CD14-positive monocyte (primary cell): Measurements from ENCODE around the gene TRPC4AP. TPM values are rescaled to one million over a fixed set of nuclear protein-coding genes. Genes with fewer than 3 reads are reported as not detected.

Experiments used
- DNase-seq, 3 donors: peaks; one replicate each; pipeline ENCODE4 v3.0.0-alpha.2; 2011 to 2022
- H2AFZ ChIP-seq: 2 replicates; pipeline ENCODE4 v1.6.0; 2012; ENCODE audit warnings: mild to moderate bottlenecking, low read depth, low read length, inconsistent platforms; ENCODE audit not compliant: insufficient read depth, poor library complexity, severe bottlenecking
- H3K27ac ChIP-seq, 2 donors: 1 replicate in 1 of 2; 2 replicates in 1 of 2; pipeline ENCODE4 v1.5.1; 2012 to 2013; ENCODE audit warnings: low read length in 2 of 2, control low read depth in 1 of 2, inconsistent platforms in 1 of 2, low read depth in 1 of 2, mild to moderate bottlenecking in 1 of 2
- H3K27me3 ChIP-seq, 2 donors: one replicate each; pipeline versions ENCODE4 v1.6.0 to v1.6.1; 2011 to 2013; ENCODE audit warnings: low read length in 2 of 2; ENCODE audit not compliant: control insufficient read depth in 2 of 2, insufficient read depth in 2 of 2
- H3K36me3 ChIP-seq, 2 donors: replicated peaks in 1 of 2; 1 replicate in 1 of 2; 2 replicates in 1 of 2; pipeline versions ENCODE4 v1.5.1 to v1.6.1; 2012 to 2013; ENCODE audit warnings: low read length in 2 of 2, control low read depth in 1 of 2, inconsistent platforms in 1 of 2, mild to moderate bottlenecking in 1 of 2; ENCODE audit not compliant: insufficient read depth in 2 of 2, control insufficient read depth in 1 of 2
- H3K4me1 ChIP-seq, 2 donors: 1 replicate in 1 of 2; 2 replicates in 1 of 2; pipeline versions ENCODE4 v1.5.1 to v1.6.1; 2012 to 2013; ENCODE audit warnings: low read length in 2 of 2, control low read depth in 1 of 2, inconsistent platforms in 1 of 2, mild to moderate bottlenecking in 1 of 2, moderate library complexity in 1 of 2; ENCODE audit not compliant: insufficient read depth in 2 of 2, control insufficient read depth in 1 of 2
- H3K4me2 ChIP-seq: replicated peaks from 2 replicates; pipeline ENCODE3; 2012; ENCODE audit warnings: low read length, moderate library complexity, mild to moderate bottlenecking; ENCODE audit not compliant: poor library complexity, severe bottlenecking; ENCODE audit errors: extremely low read depth
- H3K4me3 ChIP-seq, 3 experiments: fragments of 200-600 bp in 1 of 3; sonication (generic) in 1 of 3; replicated peaks in 1 of 3; 1 replicate in 2 of 3; 2 replicates in 1 of 3; pipeline ENCODE4 v1.5.1; 2011 to 2013; ENCODE audit warnings: low read length in 3 of 3, mild to moderate bottlenecking in 3 of 3, control low read depth in 2 of 3, low read depth in 2 of 3, inconsistent platforms in 1 of 3, moderate library complexity in 1 of 3
- H3K79me2 ChIP-seq: 2 replicates; pipeline ENCODE4 v1.6.0; 2012; ENCODE audit warnings: mild to moderate bottlenecking, control low read depth, inconsistent platforms, low read length, moderate library complexity; ENCODE audit not compliant: insufficient read depth
- H3K9ac ChIP-seq: 2 replicates; pipeline ENCODE4 v1.6.0; 2017; ENCODE audit warnings: low read length, mild to moderate bottlenecking; ENCODE audit not compliant: insufficient read depth, poor library complexity, severe bottlenecking
- H3K9me3 ChIP-seq, 2 donors: replicated peaks in 1 of 2; 1 replicate in 1 of 2; 2 replicates in 1 of 2; pipeline versions ENCODE4 v1.5.1 to v1.6.1; 2012 to 2013; ENCODE audit warnings: low read length in 2 of 2, control low read depth in 1 of 2; ENCODE audit not compliant: control insufficient read depth in 1 of 2, insufficient read depth in 1 of 2
- H4K20me1 ChIP-seq: 2 replicates; pipeline ENCODE4 v1.6.0; 2012; ENCODE audit warnings: mild to moderate bottlenecking, low read length, control low read depth, moderate library complexity; ENCODE audit not compliant: insufficient read depth
- H3K27ac Mint-ChIP-seq, 7 donors: one replicate each; pipeline ENCODE4 v1.8.0; 2020; ENCODE audit warnings: mild to moderate bottlenecking in 7 of 7, mixed read lengths in 7 of 7, moderate library complexity in 6 of 7, inconsistent platforms in 2 of 7
- H3K27me3 Mint-ChIP-seq, 3 donors: one replicate each; pipeline ENCODE4 v1.8.0; 2021 to 2022; ENCODE audit warnings: low read depth in 3 of 3, mild to moderate bottlenecking in 3 of 3, mixed read lengths in 3 of 3, moderate library complexity in 3 of 3, inconsistent platforms in 1 of 3
- H3K36me3 Mint-ChIP-seq, 2 donors: one replicate each; pipeline ENCODE4 v1.8.0; 2020; ENCODE audit warnings: mixed read lengths in 2 of 2, inconsistent platforms in 1 of 2, mild to moderate bottlenecking in 1 of 2
- H3K4me1 Mint-ChIP-seq: one replicate; pipeline ENCODE4 v1.8.0; 2020; ENCODE audit warnings: mild to moderate bottlenecking, mixed read lengths
- H3K4me3 Mint-ChIP-seq, 2 donors: one replicate each; pipeline ENCODE4 v1.8.0; 2020; ENCODE audit warnings: mild to moderate bottlenecking in 2 of 2, mixed read lengths in 2 of 2, moderate library complexity in 1 of 2
- H3K9me3 Mint-ChIP-seq, 7 donors: one replicate each; pipeline ENCODE4 v1.8.0; 2020 to 2022; ENCODE audit warnings: mixed read lengths in 7 of 7, mild to moderate bottlenecking in 6 of 7, moderate library complexity in 6 of 7, inconsistent platforms in 2 of 7
- CTCF ChIP-seq: fragments of 200-600 bp; IDR thresholded peaks from one replicate; pipeline ENCODE4 v1.8.0; 2022; ENCODE audit warnings: antibody characterized with exemption, mild to moderate bottlenecking
- WGBS: methylation state at CpG from one replicate; pipeline ENCODE4 v1.1.5; 2013; ENCODE audit warnings: missing lambda C conversion rate; ENCODE audit not compliant: insufficient coverage; 5-methylcytosine and 5-hydroxymethylcytosine counted together
- intact Hi-C, 2 donors: fragments of 100-400 bp; cut with micrococcal nuclease; formaldehyde crosslinking; loops; one replicate each; pipeline versions ENCODE4 v1.15.0 to v1.15.1; 2023
- polyA plus RNA-seq, 3 donors: library from polyadenylated mRNA; depleted of rRNA in 1 of 3; unstranded in 2 of 3; stranded (reverse) in 1 of 3; fragments of 300-500 nt in 2 of 3; fragments of >200 nt in 1 of 3; fragmentation: Illumina TruSeq in 2 of 3; gene quantifications; 1 replicate in 2 of 3; 2 replicates in 1 of 3; pipeline ENCODE4 v1.2.3, GENCODE V29; 2012 to 2021

The TRPC4AP gene
- polyA plus RNA-seq, 3 donors, result 80.8 to 98.4 (median 88.6) TPM

- H3K4me3 ChIP-seq, result no peak overlapping the region
- Mint-ChIP-seq H3K9me3 (no peaks in the 10 kb centered on the region), H3K27me3 (peaks cover 2 to 12% (median 11%) of the 10 kb centered on the region in 3 donors), H3K36me3 (peaks cover 22% of the 10 kb centered on the region in 2 donors), H3K4me1 (no peaks in the 10 kb centered on the region), H3K27ac (no peak overlapping the region), H3K4me3 (no peak overlapping the region)
- no peak overlapping the region for H2AFZ ChIP-seq
- no peak overlapping the region for H3K9ac ChIP-seq
- no peak overlapping the region for H3K27ac ChIP-seq
- no peak overlapping the region for H3K4me2 ChIP-seq
- TF ChIP-seq CTCF, result no peak
- H4K20me1 ChIP-seq, result no peaks in the 10 kb centered on the region
- no peak for DNase-seq
- H3K9me3 ChIP-seq, result no peaks in the 10 kb centered on the region
- H3K27me3 ChIP-seq, result no peaks in the 10 kb centered on the region
- intact Hi-C loops, result no loop called here
- no peaks in the 10 kb centered on the region for H3K79me2 ChIP-seq
- no peaks in the 10 kb centered on the region for H3K4me1 ChIP-seq
- H3K36me3 ChIP-seq, result peaks cover 13 to 20% of the 10 kb centered on the region in 2 donors
- 99% methylated on average over 9 of the region's 11 CpGs for WGBS
These were observed 102.4 kb downstream of the TRPC4AP start for GRCh38 chr20:34990231-34990630.

- H3K9ac ChIP-seq, result no peak overlapping the region
- H3K4me1 ChIP-seq, result no peaks in the 10 kb centered on the region
- peaks cover 8 to 15% of the 10 kb centered on the region in 2 donors for H3K36me3 ChIP-seq
- H3K27ac Mint-ChIP-seq, result no peak overlapping the region
- WGBS, result 95% methylated on average over 14 of the region's 14 CpGs
- TF ChIP-seq CTCF, result no peak
- no peak for DNase-seq
- no peaks in the 10 kb centered on the region for H3K9me3 Mint-ChIP-seq
- no peaks in the 10 kb centered on the region for H3K79me2 ChIP-seq
- no peak overlapping the region for H3K4me3 Mint-ChIP-seq
- H3K27me3 Mint-ChIP-seq, result peaks cover 3 to 16% (median 15%) of the 10 kb centered on the region in 3 donors
- intact Hi-C loops, result no loop called here
- H3K36me3 Mint-ChIP-seq, result peaks cover 18 to 19% of the 10 kb centered on the region in 2 donors
- H3K4me1 Mint-ChIP-seq, result no peaks in the 10 kb centered on the region
- no peaks in the 10 kb centered on the region for H3K9me3 ChIP-seq
- H3K4me3 ChIP-seq, result no peak overlapping the region
- no peak overlapping the region for H3K4me2 ChIP-seq
- H3K27ac ChIP-seq, result no peak overlapping the region
- no peaks in the 10 kb centered on the region for H3K27me3 ChIP-seq
- H2AFZ ChIP-seq, result no peak overlapping the region
- H4K20me1 ChIP-seq, result no peaks in the 10 kb centered on the region
These were observed 102.9 kb downstream of the TRPC4AP start for GRCh38 chr20:34989670-34990069.
